NOMO-1 treated with dmso at 0.1 percent for 144 hours (cell line): ENCODE data around the gene SNX15.
"Not testable (repeated sequence)": the region's sequence is repeated elsewhere in the genome, so short reads cannot be mapped to it uniquely, and the experiment has no call there.

Experiments
- DNase-seq: peaks from one replicate; lab custom pipeline; 2025; ENCODE audit not compliant: unreplicated experiment; lab: John Stamatoyannopoulos, UW

SNX15 gene

GRCh38 chr11:65014726-65015227, 12.5 kb upstream of the SNX15 start:
- no peak for DNase-seq

GRCh38 chr11:65016705-65017104, 10.5 kb upstream of the SNX15 start:
- DNase-seq = no peak

DNA sequence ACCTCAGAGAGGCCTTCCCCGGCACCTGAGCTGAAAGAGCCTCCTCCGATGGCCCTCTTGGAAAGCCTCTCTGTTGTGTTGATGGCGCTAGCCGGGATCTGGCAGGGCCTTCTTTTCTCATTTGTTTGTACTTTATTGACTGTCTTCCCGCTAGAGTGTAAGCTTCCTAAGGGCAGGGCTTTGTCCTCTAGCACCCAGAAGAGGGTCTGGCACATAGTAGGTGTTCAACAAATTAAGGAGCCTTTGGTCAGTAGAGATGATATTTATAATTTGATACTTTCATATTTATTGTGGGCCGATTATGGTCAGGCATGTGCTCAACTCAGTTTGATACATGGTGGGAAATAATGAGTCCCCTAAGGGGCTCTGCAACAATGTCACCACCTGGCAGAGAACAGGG, 9.3 kb upstream of the SNX15 start:
- DNase-seq = no peak

GRCh38 chr11:65019824-65020223, 7.4 kb upstream of the SNX15 start:
- DNase-seq = no peak

GRCh38 chr11:65021003-65021402, 6.2 kb upstream of the SNX15 start:
- no peak for DNase-seq

DNA sequence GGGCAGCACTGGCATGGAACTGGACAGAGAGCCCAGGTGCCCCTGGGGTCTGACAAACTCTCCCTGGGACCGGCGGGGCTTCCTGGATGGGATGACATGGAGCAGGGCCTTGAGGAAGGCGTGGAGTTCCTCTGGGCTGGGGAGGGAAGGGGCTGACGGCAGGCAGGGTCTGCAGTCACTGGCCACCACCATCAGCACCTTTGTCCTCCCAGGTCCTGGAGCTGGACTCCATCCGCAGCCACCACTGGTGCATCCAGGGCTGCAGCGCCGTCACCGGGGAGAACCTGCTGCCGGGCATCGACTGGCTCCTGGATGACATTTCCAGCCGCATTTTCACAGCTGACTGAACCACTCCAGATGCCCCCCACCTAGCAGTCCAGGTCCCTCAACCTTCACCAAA, 5.7 kb upstream of the SNX15 start:
- DNase-seq = no peak

GRCh38 chr11:65023502-65023901, 3.7 kb upstream of the SNX15 start:
- not testable (repeated sequence) for DNase-seq

- no peak for DNase-seq
Observed at GRCh38 chr11:65026810-65027209, 429 bp upstream of the SNX15 start.

GRCh38 chr11:65032216-65032615, 5.0 kb downstream of the SNX15 start:
- no peak for DNase-seq

DNA sequence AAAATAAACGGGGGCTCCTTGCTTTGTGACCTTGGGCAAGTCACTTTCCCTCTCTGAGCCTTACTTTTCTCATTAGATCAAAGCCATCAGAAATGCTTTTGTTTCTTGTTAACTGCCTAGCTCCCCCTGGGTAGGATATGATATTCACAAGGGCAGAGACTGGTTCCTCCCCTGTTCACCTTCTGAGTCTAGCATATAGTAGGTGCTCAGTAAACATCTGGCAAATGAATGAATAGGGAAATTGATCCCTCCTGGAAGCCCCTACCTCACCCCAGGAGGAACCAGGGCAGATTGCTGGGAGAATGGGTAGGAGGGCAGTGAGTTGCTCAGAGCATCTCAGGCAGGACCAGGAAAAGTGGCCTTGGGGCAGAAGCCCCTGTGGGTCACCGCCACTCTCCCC, 7.2 kb downstream of the SNX15 start:
- DNase-seq = no peak

GRCh38 chr11:65035579-65035978, 8.3 kb downstream of the SNX15 start:
- no peak for DNase-seq

GRCh38 chr11:65036931-65037330, 9.7 kb downstream of the SNX15 start:
- no peak for DNase-seq

DNA sequence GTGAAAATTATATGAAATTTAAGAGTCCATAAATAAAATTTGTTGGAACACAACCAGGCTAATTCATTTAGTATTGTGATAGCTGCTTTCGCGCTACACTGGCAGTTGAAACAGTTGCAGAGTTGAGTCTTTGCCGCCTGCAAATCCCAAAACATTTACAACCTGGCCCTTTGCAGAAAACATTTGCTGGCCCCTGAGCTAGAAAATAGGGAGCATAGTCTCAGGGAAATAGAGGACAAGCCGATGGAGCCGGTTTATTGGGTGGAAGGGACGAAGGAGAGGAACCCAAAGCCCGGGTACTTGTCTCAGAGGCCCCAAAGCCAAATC, 13.2 kb downstream of the SNX15 start:
- DNase-seq = no peak

- peak; percentile 97 for DNase-seq
Observed at GRCh38 chr11:65040847-65041622, 13.8 kb downstream of the SNX15 start, which contains the start of gene SAC3D1. Gene SAC3D1 (plus strand): TSS chr11:65041210. CDS start chr11:65041293, 83 bp downstream.

GRCh38 chr11:65042891-65043290, 15.7 kb downstream of the SNX15 start:
- no peak for DNase-seq

DNA sequence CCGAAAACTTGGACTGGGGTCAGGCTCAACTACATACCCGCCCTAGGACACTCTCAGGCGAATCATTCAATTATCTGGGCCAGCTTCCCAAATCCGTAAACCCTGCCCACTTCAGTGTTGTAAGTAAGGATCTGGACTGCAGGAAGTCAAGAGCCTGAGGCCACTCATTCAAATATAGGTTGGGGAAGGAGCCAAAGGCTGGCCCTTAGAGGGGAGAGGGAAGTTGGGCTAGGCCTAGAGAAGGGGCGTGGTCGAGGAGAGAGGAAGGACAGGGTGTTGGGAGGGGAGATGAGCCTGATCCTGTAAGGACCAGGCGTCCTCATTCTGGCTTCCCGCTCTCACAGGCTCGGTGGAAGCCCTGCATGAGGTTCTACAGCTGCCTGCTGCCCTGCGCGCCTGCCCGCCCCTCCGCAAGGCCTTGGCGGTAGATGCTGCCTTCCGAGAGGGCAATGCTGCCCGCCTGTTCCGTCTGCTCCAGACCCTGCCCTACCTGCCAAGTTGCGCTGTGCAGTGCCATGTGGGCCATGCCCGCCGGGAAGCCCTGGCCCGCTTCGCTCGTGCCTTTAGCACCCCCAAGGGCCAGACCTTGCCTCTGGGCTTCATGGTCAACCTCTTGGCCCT, 16.8 kb downstream of the SNX15 start:
- DNase-seq = peak; percentile 62

GRCh38 chr11:65045061-65045460, 17.8 kb downstream of the SNX15 start:
- DNase-seq = no peak

GRCh38 chr11:65045728-65046127, 18.5 kb downstream of the SNX15 start:
- DNase-seq = no peak

GRCh38 chr11:65047581-65048422, 20.6 kb downstream of the SNX15 start:
- no peak for DNase-seq

- DNase-seq = no peak
Observed at GRCh38 chr11:65051398-65051858, 24.2 kb downstream of the SNX15 start.

DNA sequence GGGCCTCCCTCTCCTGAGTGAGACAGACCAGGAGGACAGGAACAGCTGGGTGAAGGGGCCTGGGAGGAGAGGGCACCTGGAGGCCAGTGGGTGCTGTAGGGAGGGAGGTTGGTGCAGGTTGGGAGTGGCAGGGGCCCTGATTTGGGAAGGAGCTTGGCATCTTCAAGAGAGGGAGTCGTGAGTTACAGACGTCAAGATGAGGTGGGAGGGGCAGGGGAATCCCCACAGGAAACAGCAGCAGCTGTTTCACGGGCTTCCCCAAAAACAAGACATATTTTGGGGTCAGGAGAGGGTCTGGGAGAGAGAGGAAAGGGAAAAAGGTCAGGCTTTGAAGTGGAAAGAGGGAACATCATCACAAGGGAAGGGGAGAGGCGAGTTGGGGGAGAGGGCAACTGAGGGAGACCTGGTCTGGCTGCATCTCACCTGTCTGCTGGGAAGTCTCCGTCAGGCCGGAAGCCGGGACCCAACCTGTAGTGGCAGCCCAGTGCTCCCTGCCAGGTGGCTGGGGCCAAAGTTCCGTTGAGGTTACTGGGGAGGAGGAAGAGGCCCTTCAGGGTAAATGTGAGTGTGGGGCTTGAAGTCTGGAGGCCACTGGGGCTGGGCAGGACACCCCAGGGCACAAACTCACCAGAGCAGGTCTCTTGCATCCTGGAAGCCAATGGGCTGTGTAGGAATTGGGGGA, 26.7 kb downstream of the SNX15 start:
- no peak for DNase-seq
